Small intestine (tissue), 7 donors: ENCODE results near the gene KRT33A. TPM values are rescaled to one million over a fixed set of nuclear protein-coding genes. Genes with fewer than 3 reads are reported as not detected.

Experiments
- DNase-seq, 2 donors: peaks; one replicate each; pipeline versions ENCODE4 v3.0.0 to v3.0.0-alpha.2; 2013
- FAIRE-seq: peaks from 2 replicates; lab custom pipeline; 2012; peaks lifted over from hg19 to GRCh38; lab: Jason Lieb, UNC
- H3K27ac ChIP-seq, 3 donors: one replicate each; pipeline ENCODE4 v1.5.1; 2013; ENCODE audit warnings: low read length in 2 of 3, mild to moderate bottlenecking in 2 of 3, control low read depth in 1 of 3, inconsistent platforms in 1 of 3, low read depth in 1 of 3, moderate library complexity in 1 of 3
- H3K27me3 ChIP-seq, 3 donors: one replicate each; pipeline ENCODE4 v1.6.1; 2013; ENCODE audit warnings: low read length in 3 of 3, inconsistent platforms in 1 of 3; ENCODE audit not compliant: control insufficient read depth in 3 of 3, insufficient read depth in 3 of 3
- H3K36me3 ChIP-seq, 3 donors: one replicate each; pipeline ENCODE4 v1.6.1; 2013; ENCODE audit warnings: low read length in 3 of 3, inconsistent platforms in 1 of 3, low read depth in 1 of 3, mild to moderate bottlenecking in 1 of 3, moderate library complexity in 1 of 3; ENCODE audit not compliant: control insufficient read depth in 3 of 3, insufficient read depth in 2 of 3
- H3K4me1 ChIP-seq, 3 donors: one replicate each; pipeline ENCODE4 v1.6.1; 2013; ENCODE audit warnings: low read length in 2 of 3, inconsistent platforms in 1 of 3, low read depth in 1 of 3, mild to moderate bottlenecking in 1 of 3, moderate library complexity in 1 of 3; ENCODE audit not compliant: control insufficient read depth in 3 of 3, insufficient read depth in 2 of 3
- H3K4me3 ChIP-seq, 3 donors: one replicate each; pipeline ENCODE4 v1.5.1; 2013; ENCODE audit warnings: low read length in 3 of 3, control low read depth in 1 of 3, inconsistent platforms in 1 of 3, low read depth in 1 of 3, mild to moderate bottlenecking in 1 of 3, moderate library complexity in 1 of 3
- H3K9me3 ChIP-seq, 2 donors: one replicate each; pipeline ENCODE4 v1.6.1; 2013; ENCODE audit warnings: low read depth in 1 of 2, low read length in 1 of 2; ENCODE audit not compliant: control insufficient read depth in 2 of 2, insufficient read depth in 1 of 2
- WGBS, 3 donors: extraction: QIAGEN DNeasy Blood & Tissue Kit; methylation state at CpG; one replicate each; pipeline ENCODE4 v1.1.7; 2013; 5-methylcytosine and 5-hydroxymethylcytosine counted together
- polyA plus RNA-seq, 4 donors: library from polyadenylated mRNA; stranded (reverse) in 3 of 4; unstranded in 1 of 4; fragments of 200-250 nt in 3 of 4; fragments of 120-200 nt in 1 of 4; gene quantifications; one replicate each; pipeline versions ENCODE4 v1.2.1 to v1.2.3, GENCODE V29; 2013
- donor health status: healthy with polysubstance abuse.
- donor health status: control.
- donor health status: control.
- donor health status: Bipolar disorder and iron deficiency.
- donor health status: healthy.

The KRT33A gene
- polyA plus RNA-seq, 4 donors: not detected

- Histone ChIP-seq H3K4me1 (no peaks in the 10 kb centered on the region), H3K9me3 (no peaks in the 10 kb centered on the region), H3K36me3 (no peaks in the 10 kb centered on the region), H3K4me3 (no peak overlapping the region), H3K27ac (no peak overlapping the region), H3K27me3 (peaks cover 0 to 5% (median 4%) of the 10 kb centered on the region in 3 donors)
- FAIRE-seq: no peak
- DNase-seq: no peak
- 59 to 79% (median 68%) methylated on average over 1 of the region's 1 CpG for WGBS, 3 donors
Observed at GRCh38 chr17:41296846-41297245, 53.8 kb downstream of the KRT33A start.

Other genes starting within 250 kb of the KRT33A start
- not detected for gene KRTAP4-16, start 248.6 kb downstream of the KRT33A start, polyA plus RNA-seq
- gene KRTAP4-9, start 245.4 kb downstream of the KRT33A start, polyA plus RNA-seq: not detected
- gene KRTAP4-11, start 232.5 kb downstream of the KRT33A start, polyA plus RNA-seq: not detected
- gene KRTAP4-12, start 226.6 kb downstream of the KRT33A start, polyA plus RNA-seq: not detected
- not detected for gene KRTAP4-6, start 210.3 kb downstream of the KRT33A start, polyA plus RNA-seq
- not detected for gene KRTAP4-5, start 201.0 kb downstream of the KRT33A start, polyA plus RNA-seq
- gene KRTAP4-4, start 190.1 kb downstream of the KRT33A start, polyA plus RNA-seq: not detected
- gene KRTAP4-3, start 182.6 kb downstream of the KRT33A start, polyA plus RNA-seq: not detected
- not detected for gene KRTAP4-2, start 172.6 kb downstream of the KRT33A start, polyA plus RNA-seq
- not detected for gene KRTAP4-1, start 165.9 kb downstream of the KRT33A start, polyA plus RNA-seq
- gene KRTAP9-1, start 160.9 kb downstream of the KRT33A start, polyA plus RNA-seq: not detected
- not detected for gene KRTAP9-2, start 124.2 kb downstream of the KRT33A start, polyA plus RNA-seq
- not detected for gene KRTAP9-3, start 118.4 kb downstream of the KRT33A start, polyA plus RNA-seq
- not detected for gene KRTAP9-8, start 112.8 kb downstream of the KRT33A start, polyA plus RNA-seq
- not detected for gene KRTAP9-4, start 101.1 kb downstream of the KRT33A start, polyA plus RNA-seq
- gene KRTAP9-9, start 95.4 kb downstream of the KRT33A start, polyA plus RNA-seq: not detected
- not detected for gene KRTAP9-6, start 85.5 kb downstream of the KRT33A start, polyA plus RNA-seq
- gene KRTAP9-7, start 75.1 kb downstream of the KRT33A start, polyA plus RNA-seq: not detected
- gene KRTAP29-1, start 48.0 kb downstream of the KRT33A start, polyA plus RNA-seq: not detected
- not detected for gene KRTAP16-1, start 41.5 kb downstream of the KRT33A start, polyA plus RNA-seq
- not detected for gene KRTAP17-1, start 35.1 kb downstream of the KRT33A start, polyA plus RNA-seq
- gene KRT33B, start 19.0 kb upstream of the KRT33A start, polyA plus RNA-seq: not detected
- not detected for gene KRT34, start 31.5 kb upstream of the KRT33A start, polyA plus RNA-seq
- gene KRT31, start 46.8 kb upstream of the KRT33A start, polyA plus RNA-seq: not detected
- not detected for gene KRT37, start 73.8 kb upstream of the KRT33A start, polyA plus RNA-seq
- gene KRT38, start 90.2 kb upstream of the KRT33A start, polyA plus RNA-seq: not detected
- not detected for gene KRT32, start 116.6 kb upstream of the KRT33A start, polyA plus RNA-seq
- gene KRT35, start 130.3 kb upstream of the KRT33A start, polyA plus RNA-seq: not detected
- under 1 TPM in 1 of 4 donors, not detected in 3; 0.04 TPM for gene KRT36, start 139.1 kb upstream of the KRT33A start, polyA plus RNA-seq
- 10 to 100 TPM in 3 of 4 donors, under 1 TPM in 1; 0.37 to 37.6 (median 18.2) TPM for gene KRT13, start 154.8 kb upstream of the KRT33A start, polyA plus RNA-seq
- 10 to 100 TPM in 2 of 4 donors, 1 to 10 TPM in 1, under 1 TPM in 1; 0.62 to 18.9 (median 6.6) TPM for gene KRT15, start 168.1 kb upstream of the KRT33A start, polyA plus RNA-seq
- gene KRT19, start 177.5 kb upstream of the KRT33A start, polyA plus RNA-seq: 1,000 to 10,000 TPM in 3 of 4 donors, 10 to 100 TPM in 1; 83.2 to 1,607 (median 1,272) TPM
- gene KRT9, start 221.2 kb upstream of the KRT33A start, polyA plus RNA-seq: under 1 TPM in 1 of 4 donors, not detected in 3; 0.15 TPM
- 1 to 10 TPM in 2 of 4 donors, under 1 TPM in 1, not detected in 1; 0.33 to 2.2 (median 1.1) TPM for gene KRT14, start 236.1 kb upstream of the KRT33A start, polyA plus RNA-seq